Heart left ventricle (tissue), 13 donors: ENCODE results near the gene ABCB9.

Experiments
- CTCF ChIP-seq, 12 donors: fragments of 200-600 bp; sonication (generic) in 4 of 12; IDR thresholded peaks; one replicate each; pipeline versions ENCODE4 v1.5.0 to v1.8.0; 2018 to 2022; ENCODE audit warnings: antibody characterized with exemption in 12 of 12, mild to moderate bottlenecking in 5 of 12
- POLR2A ChIP-seq, 2 donors: fragments of 450-650 bp; IDR thresholded peaks; one replicate each; pipeline ENCODE4 v1.6.1; 2017; ENCODE audit warnings: antibody characterized with exemption in 2 of 2, mild to moderate bottlenecking in 2 of 2, moderate library complexity in 2 of 2
- donor health status: ischemic (EF 13 %, LVEDD 7.1; RV severe dilation, severe dysfunction).
- donor health status: DM: no; HTN: yes; CAD: no.
- donor health status: DM: no; HTN: no; CAD: no.
- donor health status: ischemic (EF 25% LVEDD 6.9; RV normal size, moderate dysfunction).
- donor health status: ischemic (EF 25% LVEDD 5.7; RV mildly dilated, moderate dysfunction).
- donor health status: ischemic (EF 35%, LVEDD 5.7; RV mildly dilated, moderate dysfunction).
- donor health status: nonischemic (EF 11% LVEDD 7.7; RV severe dilation, severe dysfunction).
- donor health status: DM: yes; HTN: yes; CAD: no.
- donor health status: PGD.
- donor health status: ischemic (EF 29% LVEDD 5.4; RV normal size, mild dysfunction).
- donor health status: nonischemic (EF 23%, LVEDD 6.1; RV moderate dilation, normal function).

DNA sequence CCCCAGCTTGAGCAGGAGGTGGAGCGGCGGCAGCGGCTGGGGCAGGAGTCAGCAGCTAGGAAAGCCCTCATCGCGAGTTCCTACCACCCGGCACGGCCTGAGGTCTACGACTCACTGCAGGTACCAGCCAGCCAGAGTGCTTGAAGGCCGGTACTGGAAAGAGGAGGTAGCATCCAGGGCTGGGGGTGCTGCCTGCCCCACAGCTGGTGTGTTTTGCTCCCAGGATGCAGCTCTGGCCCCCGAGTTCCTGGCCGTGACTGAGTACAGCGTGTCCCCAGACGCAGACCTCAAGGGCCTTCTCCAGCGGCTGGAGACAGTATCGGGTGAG is 10.3 kb upstream of the ABCB9 start:
- TF ChIP-seq CTCF (IDR thresholded peaks at IDR 0.05) (no peak), POLR2A (IDR thresholded peaks at IDR 0.05) (no peak)
